Fibroblast of peridontal ligament (primary cell): ENCODE results near the gene ANXA8.
"Not testable (repeated sequence)": the region's sequence is repeated elsewhere in the genome, so short reads cannot be mapped to it uniquely, and the experiment has no call there.

Source experiments
- DNase-seq: peaks from one replicate; pipeline ENCODE4 v3.0.0-alpha.2; 2010; ENCODE audit errors: extremely low read depth

Gene ANXA8

GRCh38 chr10:47462577-47463358 lies 21.1 kb downstream of the ANXA8 start:
- not testable (repeated sequence) for DNase-seq

GRCh38 chr10:47461261-47461687 lies 22.6 kb downstream of the ANXA8 start:
- DNase-seq, result peak; percentile 61

GRCh38 chr10:47458466-47459154 lies 25.3 kb downstream of the ANXA8 start:
- peak; percentile 55 for DNase-seq

- DNase-seq, result no peak
Observed at GRCh38 chr10:47457826-47458225, 26.1 kb downstream of the ANXA8 start.

- DNase-seq, result no peak
Observed at GRCh38 chr10:47457528-47457820, 26.4 kb downstream of the ANXA8 start.

- DNase-seq, result no peak
Observed at GRCh38 chr10:47456794-47457527, 27.0 kb downstream of the ANXA8 start.

GRCh38 chr10:47456079-47456785 lies 27.7 kb downstream of the ANXA8 start:
- DNase-seq, result no peak

GRCh38 chr10:47455350-47456078 lies 28.4 kb downstream of the ANXA8 start:
- DNase-seq, result not testable (repeated sequence)

GRCh38 chr10:47454780-47455058 lies 29.2 kb downstream of the ANXA8 start:
- DNase-seq, result no peak

- DNase-seq, result no peak
Observed at GRCh38 chr10:47454008-47454779, 29.7 kb downstream of the ANXA8 start.

GRCh38 chr10:47453141-47454007 lies 30.5 kb downstream of the ANXA8 start:
- no peak for DNase-seq

GRCh38 chr10:47452495-47453140 lies 31.3 kb downstream of the ANXA8 start:
- DNase-seq, result no peak

GRCh38 chr10:47451998-47452494 lies 31.9 kb downstream of the ANXA8 start:
- no peak for DNase-seq

- no peak for DNase-seq
Observed at GRCh38 chr10:47451273-47451997, 32.5 kb downstream of the ANXA8 start.

GRCh38 chr10:47450442-47450841 lies 33.5 kb downstream of the ANXA8 start:
- no peak for DNase-seq

GRCh38 chr10:47449979-47450378 lies 33.9 kb downstream of the ANXA8 start:
- DNase-seq, result no peak

- no peak for DNase-seq
Observed at GRCh38 chr10:47449102-47449978, 34.6 kb downstream of the ANXA8 start.
